Activated T-helper 1 cell treated with Interleukin-2 at 50 U/mL for 16 hours (primary cell): Measurements from ENCODE around the gene IDNK.
"Not testable (repeated sequence)": the region's sequence is repeated elsewhere in the genome, so short reads cannot be mapped to it uniquely, and the experiment has no call there.

Experiments
- DNase-seq: peaks from one replicate; pipeline ENCODE4 v3.0.0-alpha.2; 2020; ENCODE audit warnings: low read depth

The IDNK gene

DNA sequence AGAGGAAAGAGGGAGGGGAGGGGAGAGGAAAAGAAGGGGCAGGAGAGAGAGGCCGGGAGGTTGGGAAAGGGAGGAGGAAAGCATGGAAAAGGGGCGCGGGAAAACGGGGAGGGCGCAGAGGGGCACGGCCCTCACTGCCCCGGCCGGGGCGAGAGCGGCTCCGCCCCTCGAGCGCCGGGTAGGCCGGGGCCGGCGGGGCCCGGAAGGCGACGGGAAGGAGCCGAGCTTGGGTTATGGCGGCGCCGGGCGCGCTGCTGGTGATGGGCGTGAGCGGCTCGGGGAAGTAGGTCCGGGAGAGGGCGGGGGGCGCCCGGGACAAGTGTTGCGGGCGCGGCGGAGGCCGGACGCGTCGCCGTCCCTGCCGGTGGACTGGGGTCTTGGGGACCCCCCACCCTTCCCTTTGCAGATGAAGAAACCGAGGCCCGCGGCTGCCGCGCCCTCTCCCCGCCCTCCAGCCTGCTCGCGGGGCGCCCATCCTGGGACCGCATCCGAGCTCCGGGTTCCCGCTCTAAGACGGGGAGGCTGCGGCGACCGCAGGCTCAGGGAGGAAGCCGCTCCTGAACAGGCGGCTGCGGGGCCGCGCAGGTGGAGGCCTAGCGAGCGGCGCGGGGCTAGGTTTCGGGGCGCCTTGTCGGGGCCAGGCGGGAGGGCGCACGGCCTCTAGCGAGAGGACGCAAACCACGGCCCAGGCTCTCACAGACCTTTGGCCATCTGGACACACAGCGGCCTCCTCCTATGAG, at the start of gene IDNK:
Gene IDNK, plus strand, starts transcription at position 205 of the 740 bp plus-strand sequence. Its CDS starts 29 bp downstream, at position 234.
- DNase-seq: peak; percentile 52

DNA sequence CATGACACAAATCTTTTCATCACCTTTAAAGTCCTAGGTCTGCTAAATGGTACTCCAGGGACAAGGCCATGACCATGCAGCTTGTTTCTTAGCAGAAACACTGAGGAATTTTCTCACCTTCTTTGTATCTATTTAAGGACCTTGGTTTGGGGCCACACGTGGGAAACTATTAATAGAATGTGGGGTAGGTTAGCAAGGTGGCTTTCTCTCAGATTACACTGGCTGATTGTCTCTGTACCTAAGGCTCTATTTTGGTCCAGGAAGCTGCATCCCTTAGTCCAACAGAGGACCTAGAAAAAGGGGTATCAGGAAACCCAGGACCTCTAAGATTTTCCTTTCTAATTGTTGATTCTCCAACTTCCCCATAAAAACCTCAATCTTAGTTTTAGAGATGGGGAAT, 48.5 kb upstream of the IDNK start:
- DNase-seq: no peak

GRCh38 chr9:83582029-83582428, 40.9 kb upstream of the IDNK start:
- DNase-seq: no peak

DNA sequence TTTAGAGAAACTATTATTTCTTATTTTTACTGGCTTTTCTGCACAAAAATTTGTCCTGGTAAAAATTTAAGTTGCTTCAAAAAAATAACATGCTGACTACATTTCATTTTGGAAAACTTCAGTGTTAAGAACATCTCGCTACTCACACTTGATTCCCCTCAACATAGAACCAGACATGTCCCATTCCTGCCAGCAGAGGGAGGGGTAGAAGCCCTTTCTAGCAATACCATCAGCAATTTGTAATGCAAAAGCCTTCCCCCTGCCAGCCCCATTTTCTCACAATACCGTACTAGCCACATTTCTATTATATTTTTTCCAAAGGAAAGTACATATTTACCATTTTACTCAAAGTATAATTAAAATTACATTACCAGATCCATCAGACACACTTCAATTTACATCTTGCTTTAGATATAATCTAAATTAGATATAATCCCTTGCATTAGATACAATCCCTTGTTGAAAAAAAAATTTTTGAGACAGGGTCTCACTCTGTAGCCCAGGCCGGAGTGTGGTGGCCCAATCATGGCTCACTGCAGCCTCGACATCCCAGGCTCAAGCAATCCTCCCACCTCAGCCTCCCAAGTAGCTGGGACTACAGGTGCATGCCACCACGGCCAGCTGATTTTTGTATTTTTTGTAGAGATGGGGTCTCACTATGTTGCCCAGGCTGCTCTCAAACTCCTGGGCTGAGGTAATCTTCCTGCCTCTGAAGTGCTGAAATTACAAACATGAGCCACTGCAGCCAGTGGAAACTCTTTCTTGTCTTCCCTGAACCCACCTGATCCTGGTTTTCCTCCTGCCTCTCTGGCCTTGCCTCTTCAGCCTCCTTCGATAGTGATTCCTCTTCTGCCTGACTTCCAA, 39.6 kb upstream of the IDNK start:
- DNase-seq: no peak

- DNase-seq: no peak
Measured at GRCh38 chr9:83584995-83585394, 37.9 kb upstream of the IDNK start.

DNA sequence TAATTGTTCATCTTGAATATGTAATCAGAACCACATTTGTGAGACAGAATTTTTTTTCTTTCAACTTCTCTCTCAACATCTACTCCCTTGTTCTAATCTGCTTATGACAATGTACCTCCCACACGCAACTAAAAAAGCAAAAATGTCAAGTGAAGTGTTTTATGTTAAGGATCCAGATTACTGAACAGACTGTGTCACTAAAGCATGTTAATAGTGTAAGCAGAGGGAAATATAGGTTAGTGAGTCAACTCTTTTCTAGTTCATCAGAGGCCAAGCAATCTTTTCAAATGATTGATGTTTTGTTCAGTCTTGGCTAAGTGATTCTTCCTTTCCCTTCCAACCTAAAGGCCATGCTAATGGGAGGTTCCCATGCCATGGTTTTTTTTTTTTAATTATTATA, 34.7 kb upstream of the IDNK start:
- DNase-seq: no peak

GRCh38 chr9:83596899-83597504, 25.9 kb upstream of the IDNK start:
- no peak for DNase-seq

DNA sequence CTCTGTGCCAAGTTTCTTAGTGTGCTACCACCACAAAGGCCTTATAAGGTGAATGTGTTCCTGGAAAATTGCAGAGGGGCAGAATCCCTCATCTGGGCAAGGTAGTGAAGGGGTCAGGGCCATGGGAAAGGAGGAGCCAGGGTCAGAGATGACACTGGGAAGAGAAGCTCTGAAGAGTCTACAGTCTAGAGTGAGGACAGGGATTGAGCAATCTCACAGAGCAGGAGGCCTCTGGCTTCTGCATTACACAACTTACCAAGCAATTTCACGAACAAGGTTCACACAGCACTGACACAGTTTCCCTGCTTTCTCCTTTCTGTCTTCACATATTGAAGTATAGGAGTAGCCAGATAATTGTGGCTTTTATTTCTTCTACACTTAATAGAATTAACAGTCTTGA, 24.5 kb upstream of the IDNK start:
- no peak for DNase-seq

DNA sequence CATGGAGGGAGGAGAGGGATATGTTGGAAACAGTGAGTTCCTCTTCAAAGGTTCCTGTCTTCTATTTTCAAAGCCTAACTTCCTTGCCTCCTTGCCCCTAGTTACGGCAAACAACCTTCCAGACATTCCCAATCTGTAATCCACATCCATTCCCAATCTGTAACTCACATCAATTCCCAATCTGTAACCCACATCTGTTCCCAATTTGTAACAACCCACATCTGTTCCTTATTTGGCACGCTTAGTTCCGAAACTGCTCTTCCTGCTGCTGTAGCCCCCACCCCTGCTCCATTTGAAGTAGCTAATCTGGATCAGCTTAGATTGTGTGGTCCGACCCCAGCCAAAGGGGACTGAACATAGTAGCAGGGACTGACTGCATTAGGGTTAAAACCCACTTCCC, 23.9 kb upstream of the IDNK start:
- no peak for DNase-seq

DNA sequence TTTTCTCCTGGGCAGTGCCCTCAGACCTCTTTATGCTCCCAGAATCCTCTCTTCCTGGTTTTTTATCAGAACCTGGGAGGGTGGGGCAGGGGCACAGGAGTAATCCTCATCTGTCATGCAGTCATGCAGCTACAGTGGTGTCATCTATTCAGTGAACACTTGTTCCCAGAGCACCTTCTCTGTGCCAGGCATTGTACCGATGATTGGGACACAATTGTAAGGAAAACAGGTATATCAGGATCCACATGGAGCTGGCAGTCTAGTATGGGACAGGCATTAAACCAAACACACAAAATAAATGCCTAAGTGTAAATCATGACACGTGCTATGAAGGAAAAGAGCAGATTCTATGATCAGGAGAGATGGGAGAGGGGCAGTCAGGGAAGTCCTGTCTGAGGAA, 21.5 kb upstream of the IDNK start:
- DNase-seq: no peak

- not testable (repeated sequence) for DNase-seq
Measured at GRCh38 chr9:83607620-83608019, 15.3 kb upstream of the IDNK start.

DNA sequence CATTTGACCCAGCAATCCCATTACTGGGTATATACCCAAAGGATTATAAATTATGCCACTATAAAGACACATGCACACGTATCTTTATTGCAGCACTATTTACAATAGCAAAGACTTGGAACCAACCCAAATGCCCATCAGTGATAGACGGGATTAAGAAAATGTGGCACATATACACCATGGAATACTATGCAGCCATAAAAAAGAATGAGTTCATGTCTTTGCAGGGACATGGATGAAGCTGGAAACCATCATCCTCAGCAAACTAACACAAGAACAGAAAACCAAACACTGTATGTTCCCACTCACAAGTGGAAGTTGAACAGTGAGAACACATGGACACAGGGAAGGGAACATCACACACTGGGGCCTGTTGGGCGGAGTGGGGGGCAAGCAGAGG, 9.6 kb upstream of the IDNK start:
- not testable (repeated sequence) for DNase-seq

GRCh38 chr9:83617299-83617698, 5.6 kb upstream of the IDNK start:
- no peak for DNase-seq

DNA sequence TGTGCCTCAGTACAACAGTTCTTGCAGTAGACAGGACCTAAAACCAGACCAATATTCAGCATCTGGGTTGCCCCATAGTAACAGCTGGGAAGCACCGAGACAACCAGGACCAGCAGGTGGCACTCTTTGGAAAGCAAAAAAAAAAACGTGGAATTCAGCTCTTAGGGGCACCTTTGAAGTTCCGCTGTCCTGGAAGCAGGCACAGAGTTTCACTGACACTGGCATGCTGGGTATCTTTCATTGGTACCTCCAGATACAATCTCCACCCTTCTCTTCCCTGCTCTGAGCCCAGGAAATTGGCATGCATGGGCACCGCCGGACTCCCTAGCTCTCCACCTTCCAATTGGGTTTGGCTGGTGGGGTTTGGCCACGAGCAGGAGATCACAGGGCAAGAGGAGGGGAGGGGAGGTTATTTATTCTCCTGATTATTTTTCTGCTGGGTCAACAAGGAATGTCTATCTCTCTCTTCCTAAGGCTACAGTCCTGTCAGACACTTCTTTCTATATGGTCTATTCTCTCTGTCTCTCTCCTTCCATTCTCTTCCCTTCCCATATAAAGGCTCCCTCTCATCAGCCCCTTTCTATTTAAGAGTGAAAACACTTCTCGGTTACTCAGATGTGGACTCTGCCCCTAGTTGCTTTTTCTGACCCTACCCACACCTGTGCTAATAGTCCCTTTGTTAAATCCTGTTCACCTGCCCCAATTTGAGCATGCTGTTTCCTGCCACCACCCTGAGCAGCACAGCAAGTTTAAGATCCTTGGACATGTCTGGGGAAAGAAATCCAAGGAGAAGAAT, 1.9 kb upstream of the IDNK start:
- DNase-seq: peak; percentile 9

DNA sequence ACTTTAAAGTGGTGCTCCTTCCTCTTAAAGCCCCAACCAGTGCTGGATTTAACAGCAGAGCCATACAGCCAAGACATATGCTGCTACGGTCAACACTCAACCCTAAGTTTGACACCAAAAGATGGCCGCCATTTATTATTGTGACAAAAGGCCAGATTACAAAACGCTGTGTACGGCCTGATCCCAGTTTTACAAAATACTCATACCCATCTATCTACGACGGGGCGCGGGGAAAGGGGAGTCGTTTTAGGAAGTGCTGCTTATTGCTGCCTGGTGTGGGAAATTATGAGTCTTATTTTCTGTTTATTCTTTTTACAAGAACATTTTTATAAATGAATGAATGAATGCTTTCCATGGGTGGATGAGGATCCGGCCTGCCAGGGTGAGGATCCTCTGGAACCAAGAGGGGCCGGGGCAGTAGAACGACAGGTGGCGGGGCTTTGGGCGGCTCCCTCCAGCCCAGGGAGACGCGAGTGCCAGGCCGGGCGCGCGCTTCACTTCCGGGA, 457 bp upstream of the IDNK start:
- DNase-seq: no peak

DNA sequence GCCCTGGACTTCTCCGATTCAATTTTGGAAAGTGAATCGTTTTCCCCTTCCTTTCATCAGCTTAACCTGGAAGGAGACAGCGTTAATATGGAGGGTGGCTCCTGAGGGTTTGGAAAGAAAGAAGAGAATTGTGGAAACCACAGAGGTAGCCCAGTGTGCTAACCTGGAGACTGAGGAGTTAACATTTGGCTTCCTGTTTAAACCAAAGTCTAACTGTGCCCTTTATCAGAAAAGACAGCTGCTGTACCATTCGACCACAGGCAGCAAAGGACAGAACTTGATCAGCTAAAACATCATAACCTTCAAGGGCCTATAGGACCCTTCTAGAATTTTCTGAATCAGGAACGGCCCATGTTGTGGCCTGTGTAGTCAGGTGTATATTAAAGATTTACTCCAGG, 735 bp downstream of the IDNK start:
- DNase-seq: no peak

DNA sequence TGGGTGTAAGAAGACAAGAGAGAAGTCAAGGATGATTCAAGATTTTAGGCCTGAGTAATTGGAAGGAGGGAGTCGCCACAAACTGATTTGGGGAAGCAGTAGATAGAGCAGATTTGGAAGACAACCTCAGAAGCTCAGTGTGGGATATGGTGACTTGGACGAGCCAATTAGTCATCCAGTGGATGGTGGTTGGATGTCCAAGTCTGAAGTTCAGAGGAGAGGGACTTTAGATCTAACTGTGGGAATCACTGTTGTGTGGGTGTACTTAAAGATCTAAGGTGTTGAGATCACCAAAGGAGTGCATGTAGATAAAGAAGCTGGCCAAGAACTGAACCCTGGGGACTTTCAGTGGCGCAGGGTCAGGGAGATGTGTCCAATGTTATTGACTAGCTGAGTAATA, 2.2 kb downstream of the IDNK start:
- no peak for DNase-seq

DNA sequence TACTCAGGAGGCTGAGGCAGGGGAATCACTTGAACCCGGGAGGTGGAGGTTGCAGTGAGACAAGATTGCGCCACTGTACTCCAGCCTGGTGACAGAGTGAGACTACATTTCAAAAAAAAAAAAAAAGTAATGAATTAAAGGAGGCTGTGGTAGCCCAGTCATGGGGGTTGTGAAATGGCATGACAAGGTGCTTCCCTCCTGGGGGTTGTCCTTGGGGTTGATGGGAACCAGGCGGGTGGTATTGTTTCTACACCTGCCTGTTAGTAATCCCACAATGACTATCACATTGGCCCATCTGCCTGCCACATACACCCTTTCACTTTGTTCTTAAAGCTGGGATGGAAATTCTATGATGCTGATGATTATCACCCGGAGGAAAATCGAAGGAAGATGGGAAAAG, 5.6 kb downstream of the IDNK start:
- no peak for DNase-seq

DNA sequence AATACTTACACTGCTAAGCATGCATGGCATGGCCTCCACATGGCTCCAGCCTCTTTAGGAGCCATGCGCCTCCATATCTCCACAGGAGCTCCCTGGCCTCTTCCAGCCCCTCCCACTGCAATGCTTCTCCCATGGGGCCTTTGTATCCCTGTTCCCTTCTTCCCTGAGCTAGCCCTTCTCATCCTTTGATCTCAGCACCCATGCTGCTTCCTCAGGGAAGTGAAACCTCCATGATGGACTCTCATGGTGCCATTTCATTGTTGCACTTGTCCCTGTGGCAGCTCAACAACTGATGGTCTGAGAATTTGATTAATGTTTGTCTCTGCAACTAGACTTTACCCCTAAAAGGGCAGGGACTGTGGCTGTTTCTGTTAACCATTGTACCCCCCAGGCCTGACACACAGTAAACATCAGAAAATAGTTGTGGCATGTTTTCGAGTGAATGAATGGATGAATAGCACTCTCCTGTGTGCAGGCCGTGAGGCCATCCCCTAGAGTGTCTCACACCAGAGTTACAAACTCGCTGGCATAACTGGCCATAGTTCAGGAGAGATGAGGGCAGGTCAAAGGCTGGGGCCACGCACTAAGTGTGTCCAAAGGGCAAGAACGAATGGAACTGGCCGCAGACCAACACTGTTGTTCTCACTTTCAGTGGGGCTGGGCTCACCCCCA, 6.6 kb downstream of the IDNK start:
- DNase-seq: no peak

- no peak for DNase-seq
Measured at GRCh38 chr9:83630938-83631457, 8.1 kb downstream of the IDNK start.

DNA sequence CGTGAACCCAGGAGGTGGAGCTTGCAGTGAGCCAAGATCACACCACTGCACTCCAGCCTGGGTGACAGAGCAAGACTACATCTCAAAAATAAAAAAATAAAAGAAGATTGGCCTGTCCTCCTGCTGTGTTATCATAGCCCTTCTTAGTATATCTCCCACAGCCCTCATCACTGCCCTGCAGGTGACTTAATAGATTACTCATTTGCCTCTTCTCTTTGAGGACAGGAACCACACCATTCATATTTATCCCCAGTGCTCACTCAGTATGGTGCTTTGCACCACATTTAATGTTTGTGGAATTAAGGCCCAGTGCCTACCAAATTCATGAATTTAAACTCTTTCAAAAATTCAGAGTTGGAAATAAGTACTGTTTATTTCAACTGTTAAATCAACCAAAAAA, 10.3 kb downstream of the IDNK start:
- no peak for DNase-seq
